ENCODE results near the gene YARS1.

The YARS1 gene

DNA sequence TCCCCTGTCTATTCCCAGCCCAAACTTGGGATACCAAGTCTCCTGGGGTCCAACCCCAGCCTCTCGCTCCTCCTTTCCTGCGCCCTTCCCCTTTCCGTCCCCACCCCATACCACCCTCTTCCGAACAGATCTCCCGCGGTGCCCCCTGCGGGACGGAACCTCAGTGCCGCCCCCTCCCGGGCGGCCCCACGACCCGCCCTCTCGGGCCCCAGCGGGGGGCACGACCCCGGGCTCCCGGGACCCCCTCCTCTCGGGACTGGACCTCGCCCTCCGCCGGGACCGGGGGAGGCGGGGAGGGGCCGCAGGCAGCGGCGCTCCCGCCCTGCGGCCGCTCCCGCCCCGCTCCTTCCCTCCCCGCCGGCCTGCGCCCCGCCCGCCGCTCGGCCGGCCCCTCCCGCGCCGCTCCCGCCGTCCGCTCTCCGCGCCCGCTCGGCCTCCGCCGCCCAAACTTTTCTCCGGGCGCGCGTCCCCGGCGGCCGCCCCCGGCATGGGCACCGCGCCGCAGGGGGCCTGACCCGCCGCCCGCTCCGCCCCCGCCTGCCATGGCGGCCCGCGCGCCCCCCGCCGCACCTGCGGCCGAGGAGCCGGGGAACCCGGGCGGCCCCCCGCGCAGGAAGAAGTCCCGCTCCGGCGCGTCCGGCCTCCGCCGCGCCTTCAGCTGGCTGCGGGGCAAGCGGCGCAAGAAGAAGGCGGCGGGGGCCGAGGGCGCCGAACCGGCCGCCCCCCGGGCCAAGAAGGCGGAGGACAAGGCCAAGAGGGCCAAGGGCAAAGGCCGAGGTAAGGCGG lies 75.6 kb downstream of the YARS1 start:
- no peak for DNase-seq

DNA sequence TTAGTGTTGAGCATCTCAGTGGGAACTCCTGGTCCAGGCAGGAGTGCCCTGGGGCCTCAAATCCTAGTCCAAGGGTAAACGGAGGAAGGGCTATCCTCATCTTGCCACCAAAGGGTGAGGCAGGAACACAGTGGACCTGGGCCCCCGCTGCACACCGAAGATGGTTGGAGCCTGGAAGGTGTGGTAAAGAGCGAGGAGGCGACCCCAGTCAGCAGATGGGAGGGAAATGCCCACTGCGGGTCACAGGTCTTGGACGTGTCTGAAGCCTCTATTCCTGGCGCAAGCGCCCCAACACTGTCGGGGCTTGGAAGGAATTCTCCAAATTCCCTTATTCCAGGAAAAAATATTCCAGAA lies 76.1 kb downstream of the YARS1 start:
- no peak for DNase-seq

DNA sequence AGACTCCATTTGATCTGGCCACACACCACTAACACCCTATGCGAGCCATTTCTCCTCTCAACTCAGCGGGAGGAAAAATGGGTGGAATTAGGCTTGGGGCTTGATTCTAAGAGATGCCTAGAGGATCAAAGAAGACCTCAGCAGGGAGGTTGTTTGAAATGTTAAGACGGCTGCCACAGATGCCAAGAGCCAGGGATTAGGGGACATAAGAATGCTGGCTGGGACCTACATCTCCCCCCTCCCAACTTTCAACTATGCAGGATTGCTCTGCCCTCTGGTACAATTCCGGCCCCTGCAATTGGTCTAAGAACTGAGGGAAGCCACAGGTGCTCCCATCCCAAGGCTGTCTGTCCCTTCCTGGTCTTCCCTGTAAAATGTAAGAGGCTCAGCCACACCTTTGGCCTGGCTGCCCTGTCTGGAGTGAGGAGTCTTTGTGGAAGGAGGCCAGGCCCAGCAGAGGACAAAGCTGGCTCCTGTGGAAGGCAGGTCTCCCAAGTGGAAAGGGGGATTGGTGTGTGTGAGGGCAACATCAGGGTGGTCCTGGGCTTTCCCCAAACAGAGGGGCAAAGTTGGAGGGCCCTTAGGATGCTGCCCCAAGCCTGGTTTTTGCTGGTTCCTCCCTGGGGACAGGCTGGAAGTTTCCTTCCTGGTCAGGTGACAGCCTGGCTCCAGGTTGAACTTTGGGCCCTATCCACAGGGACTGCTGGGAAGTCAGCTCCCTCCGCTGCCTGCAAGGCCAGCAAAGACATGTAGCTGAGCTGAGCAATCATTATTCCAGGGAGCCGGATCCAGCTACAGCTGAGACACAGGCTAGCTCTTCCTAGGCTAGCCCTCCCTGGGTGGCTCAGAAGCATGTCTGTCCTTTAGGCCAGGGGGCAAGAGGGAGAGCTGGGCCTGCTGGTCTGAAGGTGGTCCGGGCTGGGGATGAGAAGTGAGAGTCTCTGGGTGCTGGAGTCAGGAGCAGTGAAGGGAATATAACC lies 80.1 kb downstream of the YARS1 start:
- DNase-seq = no peak

DNA sequence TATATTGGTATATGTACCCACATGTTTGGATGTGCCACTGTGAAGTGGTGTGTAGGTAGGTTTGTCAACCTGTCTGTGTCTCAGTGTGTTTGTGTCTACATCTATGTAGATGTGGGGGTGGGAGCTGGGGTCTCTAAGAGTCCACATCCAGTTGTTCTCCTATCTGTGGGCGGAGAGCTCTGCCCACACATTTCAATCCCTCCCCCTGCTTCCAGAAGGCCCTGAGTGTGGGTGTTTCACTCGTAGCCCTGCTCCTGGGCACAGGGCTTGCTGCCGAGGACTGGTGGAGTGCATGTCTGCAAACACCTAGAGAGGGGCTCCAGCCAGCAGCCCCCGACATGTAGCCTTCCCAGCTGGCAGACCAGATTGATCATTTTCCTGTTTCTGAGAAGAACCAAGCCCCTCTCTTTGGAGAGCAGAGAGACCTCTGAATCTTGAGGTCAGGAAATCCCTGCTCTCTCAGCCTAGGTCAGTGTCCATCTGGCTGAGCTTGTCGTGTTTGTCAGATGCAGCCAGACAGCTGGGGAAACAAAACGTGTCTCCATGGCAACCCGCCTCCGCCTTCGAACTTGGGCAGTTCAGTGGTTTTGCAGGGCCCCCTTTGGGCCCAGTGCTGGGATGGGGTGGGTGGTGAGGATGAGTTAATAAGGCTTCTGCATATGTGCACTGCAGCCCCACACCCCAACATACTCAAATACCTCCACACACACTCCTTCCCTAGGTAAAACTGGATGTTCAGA lies 83.4 kb downstream of the YARS1 start:
- DNase-seq = no peak

DNA sequence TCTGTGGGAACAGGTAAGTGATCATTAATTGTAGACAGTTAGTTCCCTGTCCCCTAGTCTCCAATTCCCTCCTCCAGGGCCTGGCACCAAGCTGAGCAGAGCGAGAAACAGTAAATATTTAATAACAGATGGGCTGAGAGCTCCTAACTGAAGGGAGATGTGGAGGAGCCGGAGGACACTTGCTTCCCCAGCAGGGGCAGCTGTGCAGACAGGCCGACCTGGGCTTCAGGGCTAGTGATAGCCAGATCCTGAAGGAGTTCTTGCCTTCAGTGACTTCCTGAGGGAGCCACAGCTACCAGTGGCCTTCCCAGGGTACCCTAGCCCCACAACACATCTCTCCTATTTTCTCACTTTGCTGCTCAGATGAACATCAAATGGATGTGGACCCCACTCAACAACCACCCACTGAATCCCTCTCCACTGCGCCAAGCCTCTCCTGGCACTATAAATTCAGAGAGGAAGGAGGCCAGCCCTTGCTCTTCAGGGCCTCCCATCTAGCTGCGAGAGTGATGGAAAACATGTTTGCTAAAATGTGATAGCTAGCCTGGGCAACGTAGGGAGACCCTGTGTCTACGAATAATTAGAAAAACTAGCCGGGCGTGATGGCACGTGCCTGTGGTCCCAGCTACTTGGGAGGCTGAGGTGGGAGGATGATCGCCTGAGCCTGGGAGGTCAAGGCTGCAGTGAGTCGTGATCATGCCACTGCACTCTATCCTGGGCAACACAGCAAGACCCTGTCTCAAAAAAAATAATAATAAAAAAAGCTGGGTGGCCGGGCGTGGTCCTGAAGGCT lies 87.7 kb downstream of the YARS1 start:
- DNase-seq = no peak

DNA sequence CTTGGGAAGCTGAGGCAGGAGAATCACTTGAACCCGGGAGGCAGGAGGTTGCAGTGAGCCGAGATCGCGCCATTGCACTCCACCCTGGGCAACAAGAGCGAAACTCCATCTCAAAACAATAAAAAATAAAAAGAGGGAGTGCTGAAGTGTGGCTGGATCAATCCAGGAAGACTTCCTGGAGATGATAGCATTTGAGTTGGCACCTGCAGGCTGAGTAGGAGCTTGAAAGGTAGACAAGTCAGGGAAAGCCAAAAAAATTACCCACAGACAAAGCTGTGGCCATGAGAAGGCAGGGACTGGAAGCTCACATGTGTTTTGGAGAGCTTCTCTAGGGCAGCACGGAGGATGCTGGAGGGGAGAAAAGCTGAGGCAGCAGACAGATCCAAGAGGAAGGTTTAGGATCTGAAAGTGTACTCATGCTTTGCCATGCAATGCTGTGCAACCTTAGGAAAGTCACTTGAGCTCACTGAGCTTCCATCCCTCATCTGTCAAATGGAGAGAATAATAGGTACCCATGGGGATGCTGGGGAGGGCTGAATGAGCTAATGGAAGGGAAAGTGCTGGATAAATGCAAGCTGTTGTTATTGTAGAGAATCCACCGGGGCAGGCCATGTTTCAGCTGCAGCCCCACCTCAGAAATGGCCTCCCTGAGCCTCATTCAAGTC lies 88.6 kb downstream of the YARS1 start:
- no peak for DNase-seq

DNA sequence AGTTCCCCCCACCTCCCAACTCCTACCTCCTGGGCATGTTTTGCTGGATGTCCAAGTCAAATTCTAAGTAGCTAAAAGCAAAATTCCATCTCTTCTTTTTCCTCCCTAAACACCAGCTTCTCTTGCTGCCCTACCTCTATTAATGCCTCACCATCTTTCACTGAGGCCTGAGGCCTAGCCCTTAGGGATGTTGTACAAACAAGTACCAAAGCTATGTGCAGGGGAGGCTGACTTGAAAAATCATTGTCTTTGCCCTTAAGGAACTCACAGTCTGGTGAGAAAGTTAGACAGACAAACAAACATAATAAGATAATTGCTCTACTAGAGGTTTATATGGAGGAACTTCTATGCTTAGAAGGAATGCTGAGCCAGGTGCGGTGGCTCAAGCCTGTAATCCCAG lies 89.3 kb downstream of the YARS1 start:
- DNase-seq = no peak

DNA sequence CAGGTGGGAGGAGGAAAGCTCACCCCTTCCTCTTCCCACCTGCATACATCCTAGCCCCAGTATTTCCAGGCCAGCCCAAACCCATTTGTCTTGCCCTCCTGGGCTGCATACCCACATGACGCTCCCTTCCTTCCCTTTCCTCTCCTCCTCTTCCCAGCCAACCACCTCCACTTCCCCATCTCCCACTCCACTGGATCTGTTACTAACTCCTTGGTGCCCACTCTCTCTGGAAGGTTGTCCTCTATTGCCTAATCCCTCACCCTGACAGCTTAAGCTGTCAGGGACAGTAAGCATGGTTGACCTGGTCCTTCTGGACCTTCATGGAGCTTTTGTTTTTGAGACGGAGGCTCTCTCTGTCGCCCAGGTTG lies 91.6 kb downstream of the YARS1 start:
- no peak for DNase-seq

Measured in NCI-H1930 (cell line).